ENCODE measurements around the gene MYO7A. TPM values are rescaled to one million over a fixed set of nuclear protein-coding genes. Genes with fewer than 3 reads are reported as not detected.

Gene MYO7A
- total and polyA plus RNA-seq, 8 donors: 1.4 to 29.2 (median 3.3) TPM

DNA sequence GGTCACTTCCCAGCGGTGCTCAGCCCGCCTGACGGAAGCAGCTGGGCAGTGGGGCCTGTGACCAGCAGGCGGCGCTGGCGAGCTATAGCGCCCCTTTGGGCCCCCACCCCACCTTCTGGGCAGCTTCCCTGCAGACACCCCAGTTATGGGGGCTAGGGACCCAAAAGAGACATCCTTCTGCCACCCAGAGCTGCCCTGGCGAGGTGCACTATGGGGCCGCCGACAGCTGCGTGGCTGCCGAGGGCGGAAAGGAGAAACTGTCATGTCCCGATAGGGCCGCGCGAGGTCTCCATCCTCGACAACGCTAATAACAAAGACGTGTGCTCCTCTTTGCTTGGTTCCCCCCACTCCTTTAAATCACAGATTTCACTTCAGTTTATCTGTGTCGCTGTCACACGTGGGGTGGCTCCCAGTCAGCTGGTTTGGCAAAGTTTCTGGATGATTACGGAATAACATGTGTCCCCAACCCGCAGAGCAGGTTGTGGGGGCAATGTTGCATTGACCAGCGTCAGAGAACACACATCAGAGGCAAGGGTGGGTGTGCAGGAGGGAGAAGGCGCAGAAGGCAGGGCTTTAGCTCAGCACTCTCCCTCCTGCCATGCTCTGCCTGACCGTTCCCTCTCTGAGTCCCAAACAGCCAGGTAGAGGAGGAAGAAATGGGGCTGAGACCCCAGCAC is 673 bp upstream of the MYO7A start:
- Histone ChIP-seq H3K27ac (peak overlapping the region in 2 of 5 donors; percentile 3 to 5), H3K9me3 (no peaks in the 10 kb centered on the region), H3K27me3 (peaks cover 0 to 13% (median 0%) of the 10 kb centered on the region in 3 donors), H3K4me3 (peak overlapping the region; percentile 37 to 45 (median 43)), H3K4me1 (peaks cover 21 to 46% (median 34%) of the 10 kb centered on the region in 4 donors), H3K36me3 (peaks cover 17 to 34% (median 23%) of the 10 kb centered on the region in 4 donors)
- intact Hi-C loops (cut with DNase I; ENCODE audit: low total_unique reads): loop anchor here (5.0 to 10.0 kb wide), 2 partner anchors 60 to 427 kb away; no protein-coding TSS in a partner anchor
- peak; percentile 60 to 87 for DNase-seq
- WGBS, 5 donors: 2 to 6% (median 3%) methylated on average over 17 to 27 of the region's 27 CpGs
- TF ChIP-seq EP300 (IDR thresholded peaks at IDR 0.05): no peak
- TF ChIP-seq, protein P1, sequence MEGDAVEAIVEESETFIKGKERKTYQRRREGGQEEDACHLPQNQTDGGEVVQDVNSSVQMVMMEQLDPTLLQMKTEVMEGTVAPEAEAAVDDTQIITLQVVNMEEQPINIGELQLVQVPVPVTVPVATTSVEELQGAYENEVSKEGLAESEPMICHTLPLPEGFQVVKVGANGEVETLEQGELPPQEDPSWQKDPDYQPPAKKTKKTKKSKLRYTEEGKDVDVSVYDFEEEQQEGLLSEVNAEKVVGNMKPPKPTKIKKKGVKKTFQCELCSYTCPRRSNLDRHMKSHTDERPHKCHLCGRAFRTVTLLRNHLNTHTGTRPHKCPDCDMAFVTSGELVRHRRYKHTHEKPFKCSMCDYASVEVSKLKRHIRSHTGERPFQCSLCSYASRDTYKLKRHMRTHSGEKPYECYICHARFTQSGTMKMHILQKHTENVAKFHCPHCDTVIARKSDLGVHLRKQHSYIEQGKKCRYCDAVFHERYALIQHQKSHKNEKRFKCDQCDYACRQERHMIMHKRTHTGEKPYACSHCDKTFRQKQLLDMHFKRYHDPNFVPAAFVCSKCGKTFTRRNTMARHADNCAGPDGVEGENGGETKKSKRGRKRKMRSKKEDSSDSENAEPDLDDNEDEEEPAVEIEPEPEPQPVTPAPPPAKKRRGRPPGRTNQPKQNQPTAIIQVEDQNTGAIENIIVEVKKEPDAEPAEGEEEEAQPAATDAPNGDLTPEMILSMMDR (IDR thresholded peaks at IDR 0.05): peak in 6 of 7 experiments; percentile 93 to 99 (median 96)

DNA sequence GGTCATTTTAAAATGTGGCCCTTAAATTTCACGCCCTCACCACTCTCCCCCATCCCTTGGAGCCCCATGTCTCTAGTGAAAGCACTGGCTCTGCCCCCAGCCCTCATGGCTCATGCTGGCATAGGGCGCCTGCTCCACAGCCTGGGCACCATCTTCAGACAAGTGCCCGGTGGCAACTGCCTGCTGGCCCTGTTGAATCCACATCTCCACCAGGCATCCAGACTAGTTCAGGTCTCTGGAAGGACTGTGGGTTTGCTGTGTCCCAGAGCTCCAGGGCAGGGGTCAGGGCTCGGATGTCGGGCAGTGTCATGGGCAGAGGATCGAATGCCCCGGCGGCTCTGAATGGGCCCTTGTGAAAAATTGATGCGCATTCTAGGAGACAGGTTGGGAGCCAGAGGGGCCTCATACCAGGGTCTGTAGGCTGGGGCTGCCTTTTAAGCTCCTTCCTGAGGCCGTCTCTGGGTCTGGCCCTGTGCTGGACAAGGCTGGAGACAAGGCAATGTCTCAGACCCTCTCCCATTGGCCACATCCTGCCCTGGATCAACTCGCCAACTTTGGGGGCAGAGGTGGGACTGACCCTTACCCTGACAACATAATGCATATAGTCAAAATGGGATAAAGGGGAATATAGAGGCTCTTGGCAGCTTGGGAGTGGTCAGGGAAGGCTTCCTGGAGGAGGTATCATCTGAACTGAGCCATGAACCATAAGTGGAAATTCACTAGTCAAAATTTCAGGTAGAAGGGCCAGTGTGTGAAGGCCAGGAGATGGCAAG is 1.2 kb downstream of the MYO7A start:
- no peak for DNase-seq
- Histone ChIP-seq H3K4me3 (no peak overlapping the region), H3K4me1 (peaks cover 21 to 46% (median 34%) of the 10 kb centered on the region in 4 donors), H3K27me3 (peaks cover 0 to 13% (median 0%) of the 10 kb centered on the region in 3 donors), H3K9me3 (no peaks in the 10 kb centered on the region), H3K27ac (no peak overlapping the region), H3K36me3 (peaks cover 0 to 15% (median 4%) of the 10 kb centered on the region in 4 donors)
- intact Hi-C loops (cut with DNase I; ENCODE audit: low total_unique reads): loop anchor here (5.0 to 10.0 kb wide), 2 partner anchors 58 to 426 kb away; no protein-coding TSS in a partner anchor
- TF ChIP-seq POLR2A (IDR thresholded peaks at IDR 0.05) (no peak), POLR2AphosphoS5 (IDR thresholded peaks at IDR 0.05) (no peak)
- TF ChIP-seq, protein P1 (IDR thresholded peaks at IDR 0.05): no peak
- WGBS, 5 donors: 77 to 93% (median 92%) methylated on average over 6 to 11 of the region's 11 CpGs

DNA sequence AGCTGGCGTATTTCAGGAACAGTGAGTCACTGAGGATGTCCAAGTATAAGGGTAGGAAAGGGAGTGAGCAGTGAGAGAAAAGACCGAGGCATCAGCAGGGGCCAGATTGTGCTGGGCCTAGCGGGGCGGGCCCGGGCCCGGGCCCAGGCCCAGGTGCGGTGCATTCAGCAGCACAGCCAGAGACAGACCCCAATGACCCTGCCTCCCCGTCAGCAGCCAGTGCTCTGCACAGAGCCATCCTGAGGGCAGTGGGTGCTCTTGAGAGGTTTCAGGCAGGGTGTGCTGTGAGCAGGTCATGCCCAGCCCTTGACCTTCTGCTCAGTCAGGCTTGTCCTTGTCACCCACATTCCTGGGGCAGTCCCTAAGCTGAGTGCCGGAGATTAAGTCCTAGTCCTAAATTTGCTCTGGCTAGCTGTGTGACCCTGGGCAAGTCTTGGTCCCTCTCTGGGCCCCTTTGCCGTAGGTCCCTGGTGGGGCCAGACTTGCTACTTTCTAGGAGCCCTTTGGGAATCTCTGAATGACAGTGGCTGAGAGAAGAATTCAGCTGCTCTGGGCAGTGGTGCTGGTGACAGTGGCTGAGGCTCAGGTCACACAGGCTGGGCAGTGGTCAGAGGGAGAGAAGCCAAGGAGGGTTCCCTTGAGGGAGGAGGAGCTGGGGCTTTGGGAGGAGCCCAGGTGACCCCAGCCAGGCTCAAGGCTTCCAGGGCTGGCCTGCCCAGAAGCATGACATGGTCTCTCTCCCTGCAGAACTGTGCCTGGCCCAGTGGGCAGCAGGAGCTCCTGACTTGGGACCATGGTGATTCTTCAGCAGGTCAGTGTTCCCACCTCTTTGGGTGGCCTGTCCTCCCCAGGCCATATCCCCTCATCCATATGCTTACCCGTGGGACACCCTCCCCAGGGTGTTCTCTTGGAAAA is 2.1 kb downstream of the MYO7A start:
- no peak for DNase-seq
- 80 to 94% (median 92%) methylated on average over 10 to 11 of the region's 11 CpGs for WGBS, 5 donors
- no peak overlapping the region for H3K4me3 ChIP-seq

More for the DNA sequence above, 2.1 kb downstream of the MYO7A start:
- H3K36me3 ChIP-seq: peaks cover 0 to 6% (median 0%) of the 10 kb centered on the region in 4 donors
- intact Hi-C loops (cut with DNase I; ENCODE audit: low total_unique reads): loop anchor here (5.0 to 10.0 kb wide), 2 partner anchors 57 to 425 kb away; no protein-coding TSS in a partner anchor
- TF ChIP-seq POLR2AphosphoS5 (IDR thresholded peaks at IDR 0.05) (no peak), EP300 (IDR thresholded peaks at IDR 0.05) (no peak), POLR2A (IDR thresholded peaks at IDR 0.05) (no peak)
- TF ChIP-seq, protein P1 (IDR thresholded peaks at IDR 0.05): no peak
- H3K27me3 ChIP-seq: peaks cover 0 to 13% (median 0%) of the 10 kb centered on the region in 3 donors
- peak overlapping the region in 1 of 5 donors; percentile 7 for H3K27ac ChIP-seq
- peaks cover 21 to 46% (median 34%) of the 10 kb centered on the region in 4 donors for H3K4me1 ChIP-seq
- H3K9me3 ChIP-seq: no peaks in the 10 kb centered on the region
